ENCODE data around the gene WFDC12. TPM values are rescaled to one million over a fixed set of nuclear protein-coding genes. Genes with fewer than 3 reads are reported as not detected.

Gene WFDC12
- total RNA-seq, 2 donors from 2014 or later, result not detected

- Mint-ChIP-seq H3K27me3 (ENCODE audit: insufficient read depth) (peaks cover 25% of the 10 kb centered on the region), H3K9me3 (no peaks in the 10 kb centered on the region), H3K4me1 (peaks cover 6% of the 10 kb centered on the region), H3K36me3 (ENCODE audit: low read depth) (no peaks in the 10 kb centered on the region), H3K4me3 (no peak overlapping the region), H3K27ac (no peak overlapping the region)
- Histone ChIP-seq H3K27me3 (ENCODE audit: control insufficient read depth, insufficient read depth, low read length, poor library complexity, severe bottlenecking) (peaks cover 17% of the 10 kb centered on the region), H3K27ac (ENCODE audit: low read depth, low read length) (no peak overlapping the region), H3K4me3 (ENCODE audit: low read length) (no peak overlapping the region), H3K9ac (ENCODE audit: extremely low read depth, low read length, poor library complexity, severe bottlenecking) (no peak overlapping the region), H3K9me3 (ENCODE audit: control insufficient read depth, low read length) (no peaks in the 10 kb centered on the region), H3K36me3 (ENCODE audit: control insufficient read depth, insufficient read depth, low read length) (no peaks in the 10 kb centered on the region), H3K4me1 (ENCODE audit: control insufficient read depth, insufficient read depth, low read length) (no peaks in the 10 kb centered on the region)
- TF ChIP-seq CTCF (conservative IDR thresholded peaks at IDR 0.05), result no peak
- peak; percentile 7 for DNase-seq
- 93 to 100% methylated on average over 1 of the region's 2 CpGs for WGBS, 2 experiments (ENCODE audit: insufficient coverage in 1 of 2, insufficient read length in 1 of 2)
These were observed 21.2 kb downstream of the WFDC12 start for GRCh38 chr20:45103072-45103471.

- no peak overlapping the region for H3K4me3 ChIP-seq (ENCODE audit: low read length)
These were observed 22.9 kb downstream of the WFDC12 start for GRCh38 chr20:45101333-45101850.

GRCh38 chr20:45100563-45101245, 23.6 kb downstream of the WFDC12 start, which contains the start of gene KCNS1:
Gene KCNS1, minus strand, starts transcription at chr20:45101127. Its CDS starts 1,891 bp downstream, at chr20:45099236.
- Histone ChIP-seq H3K27me3 (ENCODE audit: control insufficient read depth, insufficient read depth, low read length, poor library complexity, severe bottlenecking) (peaks cover 17% of the 10 kb centered on the region), H3K4me1 (ENCODE audit: control insufficient read depth, insufficient read depth, low read length) (no peaks in the 10 kb centered on the region), H3K9me3 (ENCODE audit: control insufficient read depth, low read length) (no peaks in the 10 kb centered on the region), H3K36me3 (ENCODE audit: control insufficient read depth, insufficient read depth, low read length) (no peaks in the 10 kb centered on the region), H3K4me3 (ENCODE audit: low read length) (no peak within 1 kb of the TSS), H3K9ac (ENCODE audit: extremely low read depth, low read length, poor library complexity, severe bottlenecking) (no peak within 1 kb of the TSS), H3K27ac (ENCODE audit: low read depth, low read length) (no peak within 1 kb of the TSS)
- peak; percentile 48 for TF ChIP-seq CTCF (conservative IDR thresholded peaks at IDR 0.05)
- H3K4me1 Mint-ChIP-seq, result peaks cover 8% of the 10 kb centered on the region
- H3K9me3 Mint-ChIP-seq, result peaks cover 5% of the 10 kb centered on the region
- peak within 1 kb of the TSS; percentile 51 for H3K4me3 Mint-ChIP-seq
- WGBS, 2 experiments (ENCODE audit: insufficient coverage in 1 of 2, insufficient read length in 1 of 2), result 16 to 28% methylated on average over 4 to 35 of the region's 38 CpGs
- peaks cover 36% of the 10 kb centered on the region for H3K27me3 Mint-ChIP-seq (ENCODE audit: insufficient read depth)
- no peaks in the 10 kb centered on the region for H3K36me3 Mint-ChIP-seq (ENCODE audit: low read depth)
- peak within 1 kb of the TSS; percentile 12 for H3K27ac Mint-ChIP-seq
- peak; percentile 93 for DNase-seq

More at GRCh38 chr20:45101333-45101850, 22.9 kb downstream of the WFDC12 start:
- H3K4me3 Mint-ChIP-seq, result peak overlapping the region; percentile 51
- H3K9ac ChIP-seq (ENCODE audit: extremely low read depth, low read length, poor library complexity, severe bottlenecking), result no peak overlapping the region
- peaks cover 5% of the 10 kb centered on the region for H3K9me3 Mint-ChIP-seq
- no peak overlapping the region for H3K27ac ChIP-seq (ENCODE audit: low read depth, low read length)
- no peaks in the 10 kb centered on the region for H3K9me3 ChIP-seq (ENCODE audit: control insufficient read depth, low read length)
- no peak for TF ChIP-seq CTCF (conservative IDR thresholded peaks at IDR 0.05)
- H3K27ac Mint-ChIP-seq, result no peak overlapping the region
- H3K4me1 ChIP-seq (ENCODE audit: control insufficient read depth, insufficient read depth, low read length), result no peaks in the 10 kb centered on the region
- peaks cover 17% of the 10 kb centered on the region for H3K27me3 ChIP-seq (ENCODE audit: control insufficient read depth, insufficient read depth, low read length, poor library complexity, severe bottlenecking)
- DNase-seq, result no peak
- peaks cover 6% of the 10 kb centered on the region for H3K4me1 Mint-ChIP-seq
- no peaks in the 10 kb centered on the region for H3K36me3 ChIP-seq (ENCODE audit: control insufficient read depth, insufficient read depth, low read length)
- 85 to 93% methylated on average over 5 of the region's 6 CpGs for WGBS, 2 experiments (ENCODE audit: insufficient coverage in 1 of 2, insufficient read length in 1 of 2)
- no peaks in the 10 kb centered on the region for H3K36me3 Mint-ChIP-seq (ENCODE audit: low read depth)
- H3K27me3 Mint-ChIP-seq (ENCODE audit: insufficient read depth), result peaks cover 36% of the 10 kb centered on the region
